Ovary (tissue), 9 donors: ENCODE results near the gene CHCT1. TPM values are rescaled to one million over a fixed set of nuclear protein-coding genes. Genes with fewer than 3 reads are reported as not detected.

Experiments used
- DNase-seq, 5 donors: peaks; one replicate each; pipeline ENCODE4 v3.0.0-alpha.2; 2019 to 2020
- H3K27ac ChIP-seq, 2 donors: fragments of 200-600 bp; one replicate each; pipeline versions ENCODE4 v1.5.1 to v1.8.0; 2019 to 2022
- H3K27me3 ChIP-seq: fragments of 200-600 bp; one replicate; pipeline ENCODE4 v1.8.0; 2022
- H3K36me3 ChIP-seq: fragments of 200-600 bp; sonication (generic); one replicate; pipeline ENCODE4 v1.5.1; 2019
- H3K4me1 ChIP-seq: one replicate; pipeline ENCODE4 v1.8.1; 2013; ENCODE audit warnings: mild to moderate bottlenecking, moderate library complexity; ENCODE audit not compliant: insufficient read depth
- H3K4me3 ChIP-seq: fragments of 200-600 bp; sonication (generic); one replicate; pipeline ENCODE4 v1.5.1; 2017
- H3K9me3 ChIP-seq, 2 donors: fragments of 200-600 bp in 1 of 2; sonication (generic) in 1 of 2; one replicate each; pipeline versions ENCODE4 v1.5.1 to v1.8.1; 2013 to 2019; ENCODE audit warnings: mild to moderate bottlenecking in 1 of 2, moderate library complexity in 1 of 2
- CTCF ChIP-seq, 3 donors: fragments of 450-650 bp in 2 of 3; fragments of 200-600 bp in 1 of 3; IDR thresholded peaks; one replicate each; pipeline versions ENCODE4 v1.5.1 to v1.8.0; 2016 to 2022; ENCODE audit warnings: antibody characterized with exemption in 3 of 3, mild to moderate bottlenecking in 1 of 3
- EP300 ChIP-seq: sonication (generic); formaldehyde crosslinking; IDR thresholded peaks from one replicate; pipeline ENCODE4 v1.6.1; 2017; ENCODE audit warnings: antibody characterized with exemption
- POLR2A ChIP-seq: fragments of 450-650 bp; IDR thresholded peaks from one replicate; pipeline ENCODE4 v1.6.1; 2017; ENCODE audit warnings: antibody characterized with exemption, mild to moderate bottlenecking, moderate library complexity
- WGBS, 3 donors: extraction: QIAGEN DNeasy Blood & Tissue Kit in 1 of 3; methylation state at CpG; one replicate each; pipeline versions ENCODE4 v1.1.5 to v1.1.7; 2013 to 2017; 5-methylcytosine and 5-hydroxymethylcytosine counted together
- intact Hi-C, 4 donors: fragments of 100-400 bp; cut with DNase I; formaldehyde crosslinking; loops; one replicate each; pipeline versions ENCODE4 v1.11.0 to v1.15.1; 2022 to 2023
- polyA plus RNA-seq, 2 donors: library from polyadenylated mRNA; stranded (reverse); fragments of 200-250 nt in 1 of 2; fragments of 350-450 nt in 1 of 2; fragmentation: Illumina TruSeq in 1 of 2; extraction: RNeasy Lipid Tissue Mini Kit (QIAGEN cat#74804) in 1 of 2; gene quantifications; one replicate each; pipeline ENCODE4 v1.2.3, GENCODE V29; 2013 to 2014
- total RNA-seq, 7 donors: library from RNA; depleted of rRNA in 2 of 7; stranded (reverse); fragments of >200 nt in 2 of 7; fragmentation: NEBNext Ultra II Directional in 3 of 7; extraction: Animal tissue kit (Norgen Biotek cat#: 25700) in 3 of 7; gene quantifications; one replicate each; pipeline versions ENCODE4 v1.1.0 to v1.2.4, GENCODE V29; 2016 to 2023
- donor health status: DM: no; HTN: no; CAD: no; lungs with moderate emphysema.
- donor health status: DM: no; HTN: no; CAD: no.
- donor health status: Bipolar disorder and iron deficiency.
- donor health status: DM: yes; HTN: yes; CAD: no.
- donor health status: DM: no; HTN: no; CAD: no.
- donor health status: DM: yes; HTN: yes; CAD: no.

CHCT1 gene
- total and polyA plus RNA-seq, 9 donors, result 0.08 TPM; not detected in 8

- Histone ChIP-seq H3K4me3 (peak overlapping the region; percentile 64), H3K9me3 (no peaks in the 10 kb centered on the region), H3K4me1 (peaks cover 6% of the 10 kb centered on the region), H3K36me3 (no peaks in the 10 kb centered on the region), H3K27ac (peak overlapping the region; percentile 92 to 93), H3K27me3 (no peaks in the 10 kb centered on the region)
- DNase-seq, result peak in 3 of 5 donors; percentile 13 to 28 (median 19)
- intact Hi-C loops, result no loop called here
- TF ChIP-seq EP300, result no peak
- WGBS, 3 donors, result 3 to 6% (median 4%) methylated on average over 15 of the region's 15 CpGs
Observed at GRCh38 chr17:60390925-60391470, 31.3 kb upstream of the CHCT1 start.

- intact Hi-C loops, result no loop called here
- Histone ChIP-seq H3K4me1 (peaks cover 4% of the 10 kb centered on the region), H3K36me3 (no peaks in the 10 kb centered on the region), H3K4me3 (peak overlapping the region; percentile 64), H3K27ac (peak overlapping the region; percentile 92 to 93), H3K9me3 (no peaks in the 10 kb centered on the region), H3K27me3 (no peaks in the 10 kb centered on the region)
- DNase-seq, result no peak
- no peak for TF ChIP-seq EP300
- TF ChIP-seq CTCF (IDR thresholded peaks at IDR 0.05), result no peak
- TF ChIP-seq POLR2A, result no peak
- 0 to 1% (median 1%) methylated on average over 36 of the region's 36 CpGs for WGBS, 3 donors
Observed at GRCh38 chr17:60391471-60392041, 30.7 kb upstream of the CHCT1 start.

GRCh38 chr17:60392042-60392844 is 30.0 kb upstream of the CHCT1 start, which contains the start of gene USP32:
USP32 (minus strand) TSS chr17:60392133; CDS start chr17:60391939, 194 bp downstream.
- no peaks in the 10 kb centered on the region for H3K27me3 ChIP-seq
- H3K36me3 ChIP-seq, result no peaks in the 10 kb centered on the region
- H3K4me3 ChIP-seq, result peak within 1 kb of the TSS; percentile 64
- peaks cover 3% of the 10 kb centered on the region for H3K4me1 ChIP-seq
- TF ChIP-seq POLR2A (peak; percentile 13), EP300 (peak; percentile 88), CTCF (IDR thresholded peaks at IDR 0.05) (peak in 2 of 3 donors; percentile 44 to 65)
- intact Hi-C loops, result no loop called here
- H3K27ac ChIP-seq, result peak within 1 kb of the TSS; percentile 92 to 93
- 0 to 1% (median 1%) methylated on average over 47 to 68 of the region's 68 CpGs for WGBS, 3 donors
- H3K9me3 ChIP-seq, result no peaks in the 10 kb centered on the region
- DNase-seq, result peak; percentile 98 to 99 (median 98)

GRCh38 chr17:60392845-60393702 is 29.2 kb upstream of the CHCT1 start:
- peaks cover 3% of the 10 kb centered on the region for H3K4me1 ChIP-seq
- intact Hi-C loops, result no loop called here
- H3K27ac ChIP-seq, result peak overlapping the region; percentile 21 to 92
- peak overlapping the region; percentile 64 for H3K4me3 ChIP-seq
- WGBS, 3 donors, result 16 to 19% (median 18%) methylated on average over 17 of the region's 17 CpGs
- TF ChIP-seq EP300 (no peak), POLR2A (no peak), CTCF (IDR thresholded peaks at IDR 0.05) (no peak)
- H3K27me3 ChIP-seq, result no peaks in the 10 kb centered on the region
- H3K9me3 ChIP-seq, result no peaks in the 10 kb centered on the region
- no peaks in the 10 kb centered on the region for H3K36me3 ChIP-seq
- peak in 4 of 5 donors; percentile 17 to 31 (median 28) for DNase-seq
